OCI-LY7 (cell line): ENCODE data around the gene ITPRID1. TPM values are rescaled to one million over a fixed set of nuclear protein-coding genes. Genes with fewer than 3 reads are reported as not detected.

Experiments
- BruUV-seq: library from RNA; stranded (reverse); fragments of 400-500 nt; replicated peaks from 2 replicates; lab custom pipeline; 2021; lab: Mats Ljungman, UMichigan
- CTCF ChIA-PET: fragments of 300-600 bp; sonication (Branson Sonifier 250); formaldehyde crosslinking; loops from one replicate; lab custom pipeline; 2022; ENCODE audit warnings: antibody characterized with exemption; ENCODE audit not compliant: unreplicated experiment; lab: Charles Lee
- POLR2A ChIA-PET: fragments of 300-600 bp; sonication (Branson Sonifier 250); formaldehyde crosslinking; loops from one replicate; lab custom pipeline; 2022; ENCODE audit warnings: antibody characterized with exemption; lab: Charles Lee
- DNase-seq: peaks from one replicate; pipeline ENCODE4 v3.0.0-alpha.2; 2015; ENCODE audit warnings: low spot score
- H2AFZ ChIP-seq: fragments of 200-600 bp; sonication (generic), shearing (Covaris generic); 2 replicates; pipeline ENCODE4 v1.6.1; 2014; ENCODE audit warnings: mild to moderate bottlenecking, antibody characterized with exemption, low read length, moderate library complexity
- H3K27ac ChIP-seq: fragments of 200-600 bp; sonication (generic); 2 replicates; pipeline ENCODE4 v1.5.1; 2014; ENCODE audit warnings: mixed run types, low read depth, mild to moderate bottlenecking, moderate library complexity, low read length, inconsistent platforms; ENCODE audit not compliant: poor library complexity, severe bottlenecking
- H3K36me3 ChIP-seq: fragments of 200-600 bp; sonication (generic); 2 replicates; pipeline ENCODE4 v1.6.1; 2014; ENCODE audit warnings: mild to moderate bottlenecking, antibody characterized with exemption, low read length, moderate library complexity, mixed read lengths; ENCODE audit not compliant: insufficient read depth
- H3K4me1 ChIP-seq: fragments of 200-600 bp; sonication (generic); 2 replicates; pipeline ENCODE4 v1.5.1; 2014; ENCODE audit warnings: mild to moderate bottlenecking, low read length; ENCODE audit not compliant: insufficient read depth, poor library complexity, severe bottlenecking
- H3K4me2 ChIP-seq: fragments of 200-600 bp; sonication (generic); 2 replicates; pipeline ENCODE4 v1.6.1; 2014; ENCODE audit warnings: mild to moderate bottlenecking, low read length
- H3K4me3 ChIP-seq: fragments of 200-600 bp; sonication (generic); 2 replicates; pipeline ENCODE4 v1.5.1; 2014; ENCODE audit warnings: mild to moderate bottlenecking, low read depth, low read length; ENCODE audit not compliant: poor library complexity, severe bottlenecking
- H3K79me2 ChIP-seq: fragments of 200-600 bp; sonication (generic); 2 replicates; pipeline ENCODE4 v1.6.1; 2016; ENCODE audit warnings: low read depth, mild to moderate bottlenecking, low read length, moderate library complexity, mixed read lengths; ENCODE audit not compliant: insufficient read depth
- H3K9me2 ChIP-seq: fragments of 200-600 bp; sonication (generic); 2 replicates; pipeline ENCODE4 v1.6.1; 2016; ENCODE audit warnings: mild to moderate bottlenecking, low read length, mixed read lengths; ENCODE audit not compliant: insufficient read depth
- H3K9me3 ChIP-seq: fragments of 200-600 bp; sonication (generic); 2 replicates; pipeline ENCODE4 v1.6.1; 2014; ENCODE audit warnings: mild to moderate bottlenecking, mixed run types, low read length, mixed read lengths
- H4K20me1 ChIP-seq: fragments of 200-600 bp; sonication (generic); 2 replicates; pipeline ENCODE4 v1.6.1; 2014; ENCODE audit warnings: mild to moderate bottlenecking, antibody characterized with exemption, low read length, moderate library complexity, mixed read lengths; ENCODE audit not compliant: insufficient read depth
- EZH2phosphoT487 ChIP-seq: fragments of 200-600 bp; sonication (generic); IDR thresholded peaks from 2 replicates; pipeline ENCODE4 v1.6.1; 2018; ENCODE audit warnings: low read depth, borderline replicate concordance, mild to moderate bottlenecking, mixed run types, antibody characterized with exemption, low read length, moderate library complexity, mixed read lengths
- intact Hi-C: fragments of 100-400 bp; cut with micrococcal nuclease; formaldehyde crosslinking; loops from one replicate; pipeline ENCODE4 v1.10.0; 2022; ENCODE audit not compliant: unreplicated experiment
- total RNA-seq, 2 experiments: library from RNA; depleted of rRNA in 1 of 2; stranded (reverse); fragments of >200 nt in 1 of 2; shearing (Covaris generic) in 1 of 2; gene quantifications; 2 replicates each; pipeline ENCODE4 v1.2.3, GENCODE V29; 2014 to 2022
- TF ChIP-seq, protein P1 (sequence below): fragments of 200-600 bp; sonication (generic); conservative IDR thresholded peaks from 2 replicates; pipeline ENCODE4 v1.5.1; 2014; ENCODE audit warnings: mild to moderate bottlenecking, antibody characterized with exemption, low read length, moderate library complexity, mixed read lengths

The ITPRID1 gene
- total RNA-seq, 2 experiments from 2014 or later = not detected

- no peaks in the 10 kb centered on the region for H3K9me3 ChIP-seq
- H3K4me1 ChIP-seq = no peaks in the 10 kb centered on the region
- no peak overlapping the region for H3K4me3 ChIP-seq
- H3K4me2 ChIP-seq = no peak overlapping the region
- no peaks in the 10 kb centered on the region for H4K20me1 ChIP-seq
- DNase-seq = no peak
- TF ChIP-seq, protein P1, sequence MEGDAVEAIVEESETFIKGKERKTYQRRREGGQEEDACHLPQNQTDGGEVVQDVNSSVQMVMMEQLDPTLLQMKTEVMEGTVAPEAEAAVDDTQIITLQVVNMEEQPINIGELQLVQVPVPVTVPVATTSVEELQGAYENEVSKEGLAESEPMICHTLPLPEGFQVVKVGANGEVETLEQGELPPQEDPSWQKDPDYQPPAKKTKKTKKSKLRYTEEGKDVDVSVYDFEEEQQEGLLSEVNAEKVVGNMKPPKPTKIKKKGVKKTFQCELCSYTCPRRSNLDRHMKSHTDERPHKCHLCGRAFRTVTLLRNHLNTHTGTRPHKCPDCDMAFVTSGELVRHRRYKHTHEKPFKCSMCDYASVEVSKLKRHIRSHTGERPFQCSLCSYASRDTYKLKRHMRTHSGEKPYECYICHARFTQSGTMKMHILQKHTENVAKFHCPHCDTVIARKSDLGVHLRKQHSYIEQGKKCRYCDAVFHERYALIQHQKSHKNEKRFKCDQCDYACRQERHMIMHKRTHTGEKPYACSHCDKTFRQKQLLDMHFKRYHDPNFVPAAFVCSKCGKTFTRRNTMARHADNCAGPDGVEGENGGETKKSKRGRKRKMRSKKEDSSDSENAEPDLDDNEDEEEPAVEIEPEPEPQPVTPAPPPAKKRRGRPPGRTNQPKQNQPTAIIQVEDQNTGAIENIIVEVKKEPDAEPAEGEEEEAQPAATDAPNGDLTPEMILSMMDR = no peak
- TF ChIP-seq EZH2phosphoT487 = no peak
- no peak overlapping the region for H2AFZ ChIP-seq
- H3K79me2 ChIP-seq = no peaks in the 10 kb centered on the region
- BruUV-seq = no TSS peak
- POLR2A ChIA-PET = no interaction called here
- CTCF ChIA-PET = no interaction called here
- intact Hi-C loops = no loop called here
- no peaks in the 10 kb centered on the region for H3K36me3 ChIP-seq
- no peak overlapping the region for H3K27ac ChIP-seq
- no peaks in the 10 kb centered on the region for H3K9me2 ChIP-seq
Measured at GRCh38 chr7:31563951-31564350, 50.1 kb downstream of the ITPRID1 start.

GRCh38 chr7:31564661-31565060 lies 50.8 kb downstream of the ITPRID1 start:
- CTCF ChIA-PET = no interaction called here

DNA sequence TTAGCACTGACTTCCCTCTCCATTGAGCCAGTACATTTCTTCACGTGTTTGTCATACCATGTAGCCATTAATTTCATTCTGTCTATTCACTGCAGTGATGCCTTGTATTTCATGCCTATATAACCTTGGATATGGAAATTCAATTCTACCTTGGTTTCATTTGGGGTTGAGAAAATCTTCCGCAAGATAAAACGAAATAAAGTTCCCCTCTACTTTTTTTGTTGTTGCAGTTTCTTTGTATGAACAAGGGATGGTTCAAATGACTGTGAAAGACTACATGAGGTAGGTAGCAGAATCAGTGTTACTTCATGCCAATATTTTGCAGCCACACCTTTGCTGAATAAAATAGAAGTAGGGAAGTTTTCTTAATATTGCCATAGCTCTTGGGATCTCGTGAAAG lies 55.6 kb downstream of the ITPRID1 start:
- Histone ChIP-seq H2AFZ (no peak overlapping the region), H3K4me2 (no peak overlapping the region), H3K9me3 (no peaks in the 10 kb centered on the region), H3K79me2 (no peaks in the 10 kb centered on the region), H3K36me3 (no peaks in the 10 kb centered on the region), H3K4me1 (no peaks in the 10 kb centered on the region), H3K4me3 (no peak overlapping the region), H3K27ac (no peak overlapping the region), H4K20me1 (no peaks in the 10 kb centered on the region), H3K9me2 (no peaks in the 10 kb centered on the region)
- ChIA-PET CTCF (no interaction called here), POLR2A (no interaction called here)
- intact Hi-C loops = no loop called here
- no peak for DNase-seq
- BruUV-seq = no TSS peak
- TF ChIP-seq, protein P1 = no peak
- TF ChIP-seq EZH2phosphoT487 = no peak

More at GRCh38 chr7:31564661-31565060, 50.8 kb downstream of the ITPRID1 start:
- TF ChIP-seq, protein P1 = no peak
- no peak for TF ChIP-seq EZH2phosphoT487
- Histone ChIP-seq H3K79me2 (no peaks in the 10 kb centered on the region), H3K27ac (no peak overlapping the region), H4K20me1 (no peaks in the 10 kb centered on the region), H3K4me1 (no peaks in the 10 kb centered on the region), H3K9me2 (no peaks in the 10 kb centered on the region), H2AFZ (no peak overlapping the region), H3K4me2 (no peak overlapping the region), H3K4me3 (no peak overlapping the region), H3K9me3 (no peaks in the 10 kb centered on the region), H3K36me3 (no peaks in the 10 kb centered on the region)
- no peak for DNase-seq
- no TSS peak for BruUV-seq
- POLR2A ChIA-PET = no interaction called here
- intact Hi-C loops = no loop called here
